Stimulated activated CD4-positive, alpha-beta T cell treated with anti-CD3 and anti-CD28 coated beads, Interleukin-2, amount 100 ng/mL, for 4 hours (primary cell): ENCODE measurements around the gene MSL1.

Source experiments
- DNase-seq: peaks from one replicate; pipeline ENCODE4 v3.0.0-alpha.2; 2020; ENCODE audit warnings: low read depth

The MSL1 gene

DNA sequence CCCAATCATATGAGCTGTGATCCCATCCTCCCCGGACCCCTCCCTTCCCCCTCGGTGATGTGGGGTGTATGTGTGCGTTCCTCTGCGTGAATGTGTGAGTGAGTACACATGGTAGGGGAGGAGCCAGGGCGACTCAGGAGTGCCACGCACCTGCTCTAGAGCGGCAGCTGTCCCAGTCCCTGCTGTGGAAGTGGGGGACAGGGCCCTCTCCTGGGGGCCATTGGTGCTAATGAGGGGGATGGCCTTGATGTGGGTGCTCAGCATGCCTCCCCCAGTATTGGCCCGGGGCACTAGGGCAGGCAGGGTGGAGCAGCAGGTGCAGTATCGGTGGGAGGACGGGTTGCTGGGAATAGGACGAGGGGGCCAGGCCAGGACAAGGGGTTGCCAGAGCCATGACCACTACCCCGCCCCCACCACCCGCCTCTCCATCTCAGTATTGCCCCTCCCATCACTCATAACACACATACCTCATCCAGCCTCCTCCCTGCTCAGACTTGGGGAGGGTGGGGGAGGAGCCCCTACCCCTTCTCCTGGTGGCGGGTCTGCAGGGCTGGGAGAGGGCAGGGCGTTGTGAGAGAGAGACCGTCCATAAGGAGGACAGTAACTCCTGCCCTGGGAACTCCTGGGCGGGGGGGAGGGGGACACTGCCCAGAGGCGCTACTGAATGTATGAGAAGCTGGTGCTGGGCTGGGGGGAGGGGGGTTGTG, 29.9 kb upstream of the MSL1 start:
- DNase-seq = no peak

DNA sequence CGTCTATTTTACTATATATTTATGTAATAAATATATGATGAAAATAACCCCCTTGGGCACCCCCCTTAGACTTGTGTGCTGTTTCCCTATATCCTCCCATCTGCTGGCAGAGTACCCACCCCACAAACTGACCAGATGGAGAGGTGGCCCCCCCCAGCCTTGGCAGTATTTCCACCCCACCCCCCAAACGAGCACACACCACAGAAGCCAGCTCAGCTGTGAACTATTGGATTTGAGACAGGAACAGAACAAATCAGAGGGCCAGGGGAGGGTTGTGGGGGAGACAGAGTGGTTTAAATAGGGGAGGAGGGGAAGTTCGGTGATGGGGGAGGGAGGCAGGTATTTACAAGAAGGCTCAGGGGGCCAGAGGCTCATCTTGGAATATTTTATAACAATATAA, 29.2 kb upstream of the MSL1 start:
- no peak for DNase-seq

DNA sequence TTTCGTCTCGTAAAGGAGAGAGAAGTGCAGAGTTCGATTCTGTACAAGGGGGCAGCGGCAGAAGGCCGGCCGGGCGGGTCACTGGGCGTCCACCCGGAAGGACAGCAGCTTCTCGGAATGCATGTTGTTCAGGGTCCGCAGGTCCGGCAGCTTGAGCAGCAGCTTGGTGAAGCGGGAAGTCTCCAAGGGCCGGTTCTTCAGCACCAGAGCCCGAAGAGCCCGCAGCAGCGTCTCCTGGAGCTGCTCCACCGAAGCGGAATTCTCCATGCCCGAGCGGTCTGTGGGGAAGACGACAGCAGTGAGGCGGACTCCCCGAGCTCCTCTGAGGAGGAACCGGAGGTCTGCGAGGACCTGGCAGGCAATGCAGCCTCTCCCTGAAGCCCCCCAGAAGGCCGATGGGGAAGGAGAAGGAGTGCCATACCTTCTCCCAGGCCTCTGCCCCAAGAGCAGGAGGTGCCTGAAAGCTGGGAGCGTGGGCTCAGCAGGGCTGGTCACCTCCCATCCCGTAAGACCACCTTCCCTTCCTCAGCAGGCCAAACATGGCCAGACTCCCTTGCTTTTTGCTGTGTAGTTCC, 28.7 kb upstream of the MSL1 start:
- DNase-seq = no peak

DNA sequence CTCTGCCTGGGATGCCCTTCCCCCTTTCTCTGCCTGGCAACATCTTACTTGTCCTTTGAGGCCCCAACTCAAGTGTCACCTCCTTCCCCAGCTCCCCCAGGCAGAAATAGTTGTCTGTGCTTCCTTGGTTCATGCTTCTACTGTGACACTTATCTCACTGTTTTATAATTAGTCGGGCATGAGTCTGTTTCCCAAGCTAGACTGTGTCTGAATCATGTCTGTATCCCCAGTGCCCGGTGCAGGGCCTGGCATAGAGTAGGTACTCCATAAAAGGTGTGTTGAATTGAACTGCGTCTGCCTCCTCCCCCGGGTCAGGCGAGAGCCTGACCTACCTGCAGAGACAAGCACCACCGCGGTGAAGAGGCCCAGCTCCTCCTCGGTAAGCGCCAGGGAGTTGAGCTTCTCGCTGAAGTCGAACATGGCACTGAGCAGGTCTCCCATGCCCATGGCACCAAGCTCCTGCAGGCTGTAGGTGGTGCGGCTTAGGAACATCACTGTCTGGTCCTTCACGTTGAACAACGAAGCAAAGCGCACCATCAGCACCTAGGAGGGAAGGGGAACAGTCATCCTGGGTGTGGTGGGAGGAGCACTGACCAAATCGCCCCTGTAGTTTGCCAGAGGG, 28.1 kb upstream of the MSL1 start:
- no peak for DNase-seq

DNA sequence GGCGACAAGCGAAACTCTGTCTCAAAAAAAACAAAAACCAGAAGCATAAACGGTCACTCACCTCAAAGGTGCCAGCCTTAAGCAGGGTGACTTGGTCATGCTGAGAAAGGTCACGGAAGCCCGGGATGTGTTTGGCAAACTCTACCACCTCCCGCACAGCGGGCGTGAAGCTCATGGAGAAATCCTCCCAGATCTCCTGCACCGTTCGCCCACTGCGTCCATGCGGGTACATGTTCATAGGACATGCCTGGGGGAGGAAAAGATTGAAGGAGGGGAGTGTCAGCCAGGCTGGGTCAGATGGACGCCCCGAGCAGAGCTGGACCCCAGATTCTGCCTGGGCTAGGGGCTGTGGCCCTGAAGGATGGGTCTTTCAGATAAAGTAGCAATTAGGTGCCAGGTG, 26.9 kb upstream of the MSL1 start:
- DNase-seq = no peak

DNA sequence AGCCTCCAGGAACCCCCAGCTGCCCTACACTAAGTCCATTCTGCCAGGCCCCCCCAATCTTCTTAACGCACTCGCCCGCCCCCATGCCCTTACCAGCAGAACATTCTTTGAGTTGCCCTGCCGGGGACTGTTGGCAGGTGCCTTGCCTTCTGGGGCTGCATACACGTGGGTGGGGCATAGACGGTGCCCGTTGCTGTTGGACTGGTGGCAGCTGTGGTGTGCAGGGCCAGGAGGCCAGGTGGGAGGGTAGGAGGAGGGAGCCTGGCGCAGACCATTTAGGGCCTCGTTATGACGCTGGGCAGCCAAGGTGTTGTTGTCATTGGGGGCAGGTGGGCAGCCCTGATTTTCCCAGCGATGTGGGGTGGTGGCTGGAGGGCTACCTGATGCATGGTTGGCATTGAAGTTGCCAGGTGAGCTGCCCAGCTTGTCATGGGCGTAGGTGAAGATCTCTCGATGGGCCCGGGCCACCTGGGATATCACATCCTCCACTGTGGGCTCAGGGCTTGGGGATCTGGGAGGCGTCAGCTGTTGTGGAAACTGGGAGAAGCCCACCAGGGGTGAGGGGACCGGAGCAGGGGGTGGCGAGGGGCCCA, 26.3 kb upstream of the MSL1 start:
- DNase-seq = no peak

DNA sequence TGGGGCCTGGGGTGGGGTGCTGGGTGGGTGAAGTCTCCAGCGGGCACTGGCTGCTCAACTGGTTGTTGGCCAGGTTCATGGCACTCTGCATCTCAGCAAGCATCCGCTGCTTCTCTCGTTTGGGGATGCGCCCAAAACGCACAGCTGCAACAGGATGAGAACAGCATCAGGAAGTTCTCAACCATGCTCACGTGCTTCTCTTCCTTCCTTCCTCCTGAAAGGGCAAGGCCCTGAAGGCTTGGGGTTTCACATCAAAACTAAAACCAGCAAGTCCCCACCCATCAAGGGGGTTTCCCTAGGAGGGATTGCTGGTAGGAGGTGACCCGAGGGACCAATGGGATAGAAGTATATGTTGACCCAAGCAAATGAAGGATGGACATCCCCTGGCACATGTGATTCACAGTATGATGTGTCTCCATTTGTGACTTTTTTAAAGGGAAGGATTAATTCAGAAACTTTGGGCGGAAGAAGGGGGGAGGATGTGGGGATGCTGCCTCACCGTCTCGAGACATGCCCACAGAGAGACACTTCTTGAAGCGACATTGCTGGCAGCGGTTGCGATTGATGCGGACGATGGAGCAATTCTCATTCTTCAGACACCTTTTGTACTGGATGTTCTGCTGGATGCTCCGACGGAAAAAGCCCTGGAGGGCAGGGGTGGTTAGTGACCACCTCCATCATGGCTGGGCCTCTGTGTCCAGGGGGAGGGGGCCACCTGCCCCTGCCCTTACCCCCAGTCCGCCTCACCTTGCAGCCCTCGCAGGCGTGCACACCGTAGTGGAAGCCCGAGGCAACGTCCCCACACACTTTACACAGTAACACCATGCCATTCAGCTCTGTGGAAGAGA, 25.6 kb upstream of the MSL1 start:
- DNase-seq = peak; percentile 80

DNA sequence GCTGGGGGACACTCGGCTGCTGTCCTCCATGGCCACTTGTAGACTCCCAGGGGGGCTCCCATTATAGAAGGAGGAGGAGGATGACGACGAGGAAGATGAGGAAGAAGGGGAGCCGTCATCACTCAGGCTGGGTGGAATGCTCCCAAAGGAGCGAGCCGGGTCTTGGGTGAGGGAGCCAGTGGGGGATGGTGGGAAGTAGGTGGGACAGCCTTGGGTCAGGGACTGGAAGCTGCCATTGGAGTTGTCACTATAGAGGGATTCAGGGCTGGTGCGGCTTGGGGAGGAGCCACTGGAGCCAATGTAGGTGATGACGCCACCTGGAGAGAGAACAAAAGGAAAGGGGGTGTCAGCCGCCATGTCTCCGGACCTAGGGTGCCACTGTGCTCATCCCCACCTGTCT, 24.7 kb upstream of the MSL1 start:
- no peak for DNase-seq

DNA sequence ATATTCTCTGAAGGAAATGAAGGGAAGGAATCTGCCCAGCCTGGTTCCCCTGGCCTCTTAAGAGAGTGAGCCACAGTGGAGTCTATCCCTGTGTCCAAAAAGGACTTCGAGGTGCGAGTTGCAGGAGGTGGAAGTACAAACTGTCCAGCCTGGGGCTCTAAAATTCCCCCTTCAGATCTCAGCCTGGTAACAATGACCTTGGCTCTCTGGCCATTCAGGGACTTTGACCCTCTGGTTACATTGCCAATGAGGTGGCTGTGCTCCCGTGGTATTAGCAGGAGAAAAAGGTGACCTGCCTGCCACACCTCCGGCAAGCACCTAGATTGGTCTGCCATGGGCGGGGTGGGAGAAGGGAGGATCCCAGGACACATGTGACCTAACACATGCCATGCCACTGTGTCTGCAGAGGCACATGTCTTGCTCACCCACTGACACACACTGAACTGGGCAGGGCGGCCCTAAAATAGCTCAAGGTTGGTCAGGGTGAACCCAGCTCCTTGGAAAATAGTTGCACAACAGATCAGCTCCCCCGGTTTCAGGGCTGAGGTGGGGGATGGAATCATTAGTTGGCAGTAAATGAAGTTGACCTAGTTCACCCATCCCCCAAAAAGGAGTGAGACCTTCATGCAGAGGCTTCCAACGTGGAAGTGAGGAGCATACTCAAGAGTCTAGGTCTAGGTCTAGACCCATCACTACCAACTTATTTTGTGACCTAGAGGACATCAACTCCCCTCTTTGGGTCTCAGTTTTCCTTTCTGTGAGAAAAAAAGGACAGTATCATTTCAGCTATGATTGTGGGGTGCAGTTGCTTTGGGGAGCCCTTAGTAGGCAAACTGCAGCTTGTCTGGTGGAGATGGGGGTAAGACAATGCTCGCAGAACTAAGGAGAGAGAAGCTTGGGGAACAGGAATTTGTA, 23.6 kb upstream of the MSL1 start:
- no peak for DNase-seq

DNA sequence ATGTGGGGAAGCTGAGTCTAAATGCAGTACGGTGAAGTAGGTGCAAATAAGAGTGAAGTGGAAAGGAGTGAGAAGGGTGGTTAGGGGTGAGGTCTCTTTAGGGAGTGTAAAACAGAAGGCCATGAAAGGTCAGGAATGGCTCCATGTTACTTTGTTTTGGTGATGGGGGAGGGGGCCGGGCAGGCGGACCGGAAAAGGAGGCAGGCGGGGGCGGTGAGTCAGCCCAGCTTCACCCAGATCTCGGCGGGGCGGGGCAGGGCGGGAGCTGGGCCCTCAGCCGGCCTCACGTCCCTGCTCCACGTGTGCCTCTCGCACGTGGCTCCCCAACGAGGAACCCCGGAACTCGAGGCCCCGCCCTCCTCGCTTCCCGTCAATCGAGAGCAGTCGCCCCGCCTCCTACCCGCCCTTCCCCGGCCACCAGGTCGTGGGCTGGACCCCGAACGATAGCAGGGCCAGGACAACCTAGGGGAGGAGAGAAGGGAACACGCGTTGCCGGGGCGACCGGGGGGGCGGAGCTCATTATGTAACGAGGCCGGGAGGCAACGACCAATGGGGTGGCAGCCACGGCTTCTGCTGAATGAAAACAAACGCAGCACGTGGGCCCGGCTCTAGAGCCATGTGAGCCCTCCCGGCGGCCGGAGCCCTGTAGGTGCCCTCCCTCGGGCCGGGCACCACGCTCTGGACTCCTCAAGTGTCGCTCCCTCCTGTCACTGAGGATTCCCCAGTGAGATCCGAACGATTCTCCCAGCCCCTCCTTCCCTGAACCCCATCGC, 22.7 kb upstream of the MSL1 start:
- peak; percentile 99 for DNase-seq

DNA sequence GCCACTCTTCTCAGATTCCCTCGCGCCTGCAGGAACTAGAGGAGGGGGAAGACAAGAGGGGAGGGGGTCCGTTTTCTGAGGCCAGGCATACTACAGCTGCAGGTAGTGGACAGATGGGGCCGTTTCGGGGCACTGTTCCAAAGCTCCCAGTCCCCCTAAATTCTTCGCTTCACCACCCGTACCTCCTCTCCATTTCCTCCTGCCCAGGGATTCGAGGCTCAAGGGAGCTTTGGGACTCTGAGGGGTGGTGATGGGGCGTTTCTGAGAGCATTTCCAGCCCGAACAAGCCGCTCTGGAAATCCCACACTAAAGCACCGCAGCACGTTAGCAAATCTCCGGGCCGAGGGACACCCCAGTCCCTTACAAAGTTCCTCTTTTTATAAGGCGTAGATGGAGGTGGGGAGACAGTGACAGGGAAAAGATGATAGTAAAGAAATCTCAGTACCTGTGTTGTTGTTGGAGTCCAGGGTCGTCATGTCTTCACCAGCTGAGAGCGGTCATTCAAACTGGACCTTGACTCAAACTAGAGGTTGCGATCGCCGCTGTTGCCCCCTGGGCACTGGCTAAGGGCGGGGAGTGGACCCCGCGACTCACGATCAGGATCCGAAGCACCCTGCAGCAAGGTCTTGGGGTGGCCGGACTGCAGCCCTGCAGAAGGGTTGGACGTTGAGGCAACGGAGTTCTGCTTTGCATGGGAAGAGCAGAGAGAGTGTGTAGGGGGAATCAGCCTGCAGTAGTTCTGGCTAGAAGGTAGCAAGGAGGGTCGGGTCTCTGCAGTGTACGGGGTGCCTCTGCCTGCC, 22.0 kb upstream of the MSL1 start:
- DNase-seq = no peak

DNA sequence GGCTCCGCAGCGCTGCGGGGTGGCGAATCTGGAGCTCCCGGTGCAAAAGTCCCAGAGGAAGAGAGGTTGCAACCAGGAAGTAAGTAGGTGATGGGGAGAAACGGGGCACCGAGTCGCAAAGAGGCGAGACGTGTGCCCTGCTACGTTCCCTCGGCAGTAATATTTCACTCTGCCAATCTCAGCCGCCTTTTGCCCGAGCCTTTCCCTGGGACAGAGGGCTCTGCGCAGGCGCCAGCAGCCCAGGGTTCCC, 21.4 kb upstream of the MSL1 start, which contains the start of gene NR1D1:
Gene NR1D1 (minus strand): TSS at position 171 of the 250 bp plus-strand sequence. CDS start 495 bp downstream, outside the sequence.
- DNase-seq = no peak

DNA sequence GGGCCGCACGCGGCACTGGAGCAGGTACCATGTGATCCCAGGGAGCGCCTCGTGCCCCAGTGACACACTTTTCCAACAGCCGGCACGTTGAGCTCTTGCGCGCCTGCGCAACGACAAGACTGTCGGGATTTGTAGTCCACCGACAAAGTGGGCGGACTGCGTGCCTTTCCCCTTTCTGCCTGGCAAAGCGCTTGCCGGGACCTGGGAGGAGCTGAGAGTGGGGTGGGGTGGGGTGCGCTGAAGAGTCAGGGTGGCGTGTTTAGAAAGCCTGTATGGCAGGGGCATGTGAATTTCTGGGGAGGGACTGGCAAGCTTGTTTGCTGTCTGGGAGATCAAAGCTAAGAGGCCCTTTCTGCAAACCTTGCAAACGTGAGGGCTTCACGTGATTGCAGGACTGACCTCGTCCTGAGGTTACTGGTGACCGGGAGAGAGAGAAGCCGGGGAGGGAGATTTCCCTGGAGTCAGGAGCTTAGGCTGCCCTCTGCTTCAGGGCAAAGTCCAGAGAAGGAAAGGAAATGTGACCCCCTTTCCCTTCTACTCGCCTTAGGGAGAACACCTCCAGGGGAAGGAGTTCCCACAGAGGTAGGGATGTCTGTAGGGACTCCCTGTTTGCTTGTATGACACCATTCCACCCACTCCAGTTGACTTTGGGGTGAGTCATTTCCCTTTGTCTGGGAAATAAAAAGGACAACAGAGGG, 21.0 kb upstream of the MSL1 start:
- DNase-seq = peak; percentile 86

DNA sequence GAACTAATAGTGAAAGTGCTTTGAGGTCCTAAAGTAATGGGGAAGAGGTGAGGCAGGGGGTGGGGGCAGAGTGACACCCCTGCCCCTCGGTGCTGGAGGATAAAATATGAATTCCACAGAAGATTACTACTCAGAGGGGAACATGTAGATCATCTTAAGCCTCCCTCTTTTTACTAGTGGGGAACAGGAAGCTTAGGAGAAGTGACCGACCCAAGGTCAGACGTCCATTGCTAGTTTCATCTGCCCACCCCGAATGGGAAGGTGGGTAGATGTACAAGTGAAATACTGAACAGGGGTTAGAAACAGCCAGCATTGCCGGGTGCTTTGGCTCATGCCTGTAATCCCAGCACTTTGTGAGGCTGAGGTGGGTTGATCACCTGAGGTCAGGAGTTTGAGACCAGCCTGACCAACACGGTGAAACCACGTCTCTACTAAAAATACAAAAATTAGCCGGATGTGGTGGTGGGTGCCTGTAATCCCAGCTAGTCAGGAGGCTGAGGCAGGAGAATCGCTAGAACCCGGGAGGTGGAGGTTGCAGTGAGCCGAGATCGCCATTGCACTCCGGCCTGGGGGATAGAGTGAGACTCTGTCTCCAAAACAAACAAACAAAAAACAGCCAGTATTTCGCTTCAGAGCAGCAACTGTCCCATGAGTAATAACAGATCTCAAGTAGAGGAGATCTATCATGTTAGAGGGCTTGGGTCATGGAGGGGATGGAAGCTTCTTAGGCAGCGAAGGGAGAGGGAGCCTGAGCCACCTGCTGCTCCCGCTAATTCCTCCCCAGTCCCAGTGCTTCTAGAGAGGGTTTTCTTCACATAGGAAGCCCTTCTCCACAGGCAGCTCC, 20.2 kb upstream of the MSL1 start:
- no peak for DNase-seq

DNA sequence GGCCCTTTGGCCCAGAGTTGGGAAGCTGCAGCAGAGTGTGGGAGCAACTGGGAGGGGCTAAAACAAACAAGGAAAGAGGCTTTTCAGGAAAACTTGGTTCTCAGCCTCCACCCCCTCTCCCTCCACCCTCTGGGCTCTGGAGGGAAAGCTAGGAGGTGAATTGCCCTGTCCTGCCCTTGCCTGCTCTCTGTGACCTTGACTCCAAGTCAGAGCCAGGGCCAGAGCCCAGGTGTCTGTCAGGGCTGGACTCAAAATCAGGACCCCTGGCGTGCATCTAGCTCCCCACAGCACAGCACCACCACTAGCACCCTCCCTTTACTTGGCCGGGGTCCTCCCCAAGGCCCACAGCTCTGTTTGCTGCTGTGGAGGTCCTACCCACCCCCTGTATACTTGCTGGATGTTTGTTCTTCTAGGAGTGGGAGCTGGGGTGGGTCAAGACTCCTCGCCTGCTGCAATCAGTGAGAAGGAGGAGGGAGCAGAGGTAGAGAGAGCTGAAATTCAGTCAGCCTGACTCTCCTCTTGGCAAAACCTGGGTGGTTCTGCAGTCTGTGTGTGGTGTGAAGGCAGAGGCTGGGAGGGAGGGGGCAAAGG, 18.6 kb upstream of the MSL1 start:
- DNase-seq = no peak

DNA sequence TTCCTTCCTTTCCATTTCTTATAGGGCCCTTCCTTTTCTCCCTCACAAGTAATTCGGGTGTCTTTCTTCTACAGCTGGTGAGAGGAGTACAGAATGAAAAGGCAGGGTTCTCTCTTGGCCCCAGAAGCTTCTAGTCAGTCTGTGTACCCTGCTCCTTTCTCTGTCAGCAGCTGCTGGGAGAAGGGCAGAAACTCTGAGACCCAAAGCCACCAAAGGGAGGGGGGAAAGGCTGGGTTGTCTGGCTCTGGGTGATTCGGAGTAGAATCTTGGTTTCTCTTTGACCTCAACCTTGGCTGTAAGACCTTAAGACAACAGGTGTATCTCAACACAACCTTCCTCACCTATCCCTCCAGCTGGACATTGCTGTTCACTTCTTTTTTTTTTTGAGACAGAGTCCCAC, 18.1 kb upstream of the MSL1 start:
- no peak for DNase-seq

DNA sequence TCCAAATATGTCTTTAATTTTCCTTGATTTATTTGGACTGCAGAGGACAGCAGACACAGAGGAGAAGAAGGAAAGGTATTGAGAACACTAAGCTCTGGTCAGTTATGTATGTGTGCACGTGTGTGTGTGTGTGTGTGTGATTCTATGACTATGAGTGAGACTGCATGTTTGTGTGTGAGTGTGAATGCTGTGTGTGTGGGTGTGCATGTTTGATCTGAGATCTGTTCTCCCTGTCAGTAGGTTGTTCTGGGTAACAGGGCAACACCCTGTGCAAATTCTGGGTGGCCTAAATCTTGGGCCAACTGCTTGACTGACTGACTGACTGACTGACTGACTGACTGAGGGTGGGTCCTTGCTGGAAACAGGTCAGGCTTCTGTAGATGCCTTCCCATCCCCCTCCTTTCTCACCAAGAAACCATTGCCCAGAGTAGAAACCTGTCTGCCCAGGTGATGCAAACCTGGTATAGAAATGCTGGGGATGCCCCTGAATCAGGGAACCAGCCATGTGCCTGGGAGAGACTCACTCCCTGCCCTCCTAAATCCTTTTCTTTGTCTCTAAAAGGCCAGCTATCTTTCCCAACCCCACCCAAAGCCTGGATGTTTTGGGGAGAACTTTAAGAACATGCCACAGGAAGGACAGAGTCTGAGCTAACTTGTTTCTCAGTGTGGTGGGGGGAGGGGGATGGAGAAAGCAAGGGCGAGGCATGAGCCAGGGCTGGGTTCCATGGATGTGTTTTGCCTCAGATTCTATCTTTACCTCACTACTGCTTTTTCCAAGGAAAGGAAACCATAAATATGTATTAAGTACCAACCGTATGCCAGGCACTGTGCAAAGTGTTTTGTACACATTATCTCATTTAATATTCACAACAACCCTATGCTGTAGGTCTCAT, 16.9 kb upstream of the MSL1 start:
- no peak for DNase-seq
